ENCODE data around the gene RNASET2. TPM values are rescaled to one million over a fixed set of nuclear protein-coding genes. Genes with fewer than 3 reads are reported as not detected.

RNASET2 gene
- total and polyA plus RNA-seq, 4 donors = 17.7 to 37.2 (median 25.0) TPM

DNA sequence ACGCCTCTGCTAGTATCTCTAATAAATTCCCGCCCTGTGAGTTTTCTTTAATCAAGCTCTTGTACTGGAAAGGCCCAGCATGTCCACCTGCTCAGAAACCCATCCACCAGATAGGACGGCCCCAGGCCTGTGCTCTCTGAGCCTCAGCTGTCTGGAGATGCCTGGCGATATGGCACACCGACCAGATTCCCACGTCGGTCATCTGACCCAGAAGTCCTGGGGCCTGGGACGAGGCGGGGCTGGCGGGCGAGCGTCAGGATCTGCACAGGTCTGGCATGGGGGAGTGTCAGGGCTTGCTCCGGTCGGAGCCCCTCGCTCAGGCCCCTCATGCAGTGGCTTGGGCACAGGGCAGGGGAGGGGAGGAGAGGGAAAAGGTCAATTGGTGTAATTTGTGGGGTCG lies 10.2 kb downstream of the RNASET2 start:
- H3K9me3 ChIP-seq (ENCODE audit: control insufficient read depth in 4 of 4, low read length in 3 of 4) = no peaks in the 10 kb centered on the region
- H3K27me3 ChIP-seq (ENCODE audit: control insufficient read depth in 4 of 4, insufficient read depth in 4 of 4, low read length in 3 of 4) = no peaks in the 10 kb centered on the region
- H3K4me3 ChIP-seq (ENCODE audit: low read depth in 1 of 3, low read length in 3 of 3) = no peak overlapping the region
- WGBS = 96% methylated on average over 16 of the region's 16 CpGs
- no peak for DNase-seq (ENCODE audit: low spot score)
- no peak overlapping the region for H3K27ac ChIP-seq (ENCODE audit: low read depth in 1 of 2, low read length in 2 of 2)
- TF ChIP-seq ZBTB33 (IDR thresholded peaks at IDR 0.05) = no peak
- no peak for TF ChIP-seq RXRA (IDR thresholded peaks at IDR 0.05)
- TF ChIP-seq RAD21 (IDR thresholded peaks at IDR 0.05) = no peak
- TF ChIP-seq EGR1 (IDR thresholded peaks at IDR 0.05; ENCODE audit: low read depth in 2 of 2) = no peak
- TF ChIP-seq FOXA2 (IDR thresholded peaks at IDR 0.05) = no peak
- no peak for TF ChIP-seq FOXA1 (IDR thresholded peaks at IDR 0.05)
- no peak for TF ChIP-seq TAF1 (conservative IDR thresholded peaks at IDR 0.05)
- TF ChIP-seq, protein P1, sequence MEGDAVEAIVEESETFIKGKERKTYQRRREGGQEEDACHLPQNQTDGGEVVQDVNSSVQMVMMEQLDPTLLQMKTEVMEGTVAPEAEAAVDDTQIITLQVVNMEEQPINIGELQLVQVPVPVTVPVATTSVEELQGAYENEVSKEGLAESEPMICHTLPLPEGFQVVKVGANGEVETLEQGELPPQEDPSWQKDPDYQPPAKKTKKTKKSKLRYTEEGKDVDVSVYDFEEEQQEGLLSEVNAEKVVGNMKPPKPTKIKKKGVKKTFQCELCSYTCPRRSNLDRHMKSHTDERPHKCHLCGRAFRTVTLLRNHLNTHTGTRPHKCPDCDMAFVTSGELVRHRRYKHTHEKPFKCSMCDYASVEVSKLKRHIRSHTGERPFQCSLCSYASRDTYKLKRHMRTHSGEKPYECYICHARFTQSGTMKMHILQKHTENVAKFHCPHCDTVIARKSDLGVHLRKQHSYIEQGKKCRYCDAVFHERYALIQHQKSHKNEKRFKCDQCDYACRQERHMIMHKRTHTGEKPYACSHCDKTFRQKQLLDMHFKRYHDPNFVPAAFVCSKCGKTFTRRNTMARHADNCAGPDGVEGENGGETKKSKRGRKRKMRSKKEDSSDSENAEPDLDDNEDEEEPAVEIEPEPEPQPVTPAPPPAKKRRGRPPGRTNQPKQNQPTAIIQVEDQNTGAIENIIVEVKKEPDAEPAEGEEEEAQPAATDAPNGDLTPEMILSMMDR (IDR thresholded peaks at IDR 0.05; ENCODE audit: low read depth, low read length, missing input control) = no peak
- TF ChIP-seq, protein P2, sequence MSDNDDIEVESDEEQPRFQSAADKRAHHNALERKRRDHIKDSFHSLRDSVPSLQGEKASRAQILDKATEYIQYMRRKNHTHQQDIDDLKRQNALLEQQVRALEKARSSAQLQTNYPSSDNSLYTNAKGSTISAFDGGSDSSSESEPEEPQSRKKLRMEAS (IDR thresholded peaks at IDR 0.05) = no peak
- no peak for TF ChIP-seq YY1 (IDR thresholded peaks at IDR 0.05)
- TF ChIP-seq HNF4G (IDR thresholded peaks at IDR 0.05) = no peak
- no peak for TF ChIP-seq JUND (IDR thresholded peaks at IDR 0.05)
- H3K4me1 ChIP-seq (ENCODE audit: control insufficient read depth in 4 of 4, insufficient read depth in 4 of 4, low read length in 3 of 4) = peaks cover 0 to 4% (median 0%) of the 10 kb centered on the region in 4 donors
- H3K36me3 ChIP-seq (ENCODE audit: control insufficient read depth in 4 of 4, insufficient read depth in 3 of 4, low read depth in 1 of 4, low read length in 3 of 4) = peaks cover 0 to 11% (median 5%) of the 10 kb centered on the region in 4 donors
- no peak overlapping the region for H3K9ac ChIP-seq (ENCODE audit: low read depth in 1 of 2, low read length in 2 of 2)

GRCh38 chr6:166944666-166945256 lies 11.6 kb downstream of the RNASET2 start:
- Histone ChIP-seq H3K27ac (ENCODE audit: low read depth in 1 of 2, low read length in 2 of 2) (no peak overlapping the region), H3K4me3 (ENCODE audit: low read depth in 1 of 3, low read length in 3 of 3) (no peak overlapping the region)

More at GRCh38 chr6:166944666-166945256, 11.6 kb downstream of the RNASET2 start:
- no peak for DNase-seq (ENCODE audit: low spot score)
- Histone ChIP-seq H3K9ac (ENCODE audit: low read depth in 1 of 2, low read length in 2 of 2) (no peak overlapping the region), H3K9me3 (ENCODE audit: control insufficient read depth in 4 of 4, low read length in 3 of 4) (no peaks in the 10 kb centered on the region), H3K27me3 (ENCODE audit: control insufficient read depth in 4 of 4, insufficient read depth in 4 of 4, low read length in 3 of 4) (no peaks in the 10 kb centered on the region), H3K4me1 (ENCODE audit: control insufficient read depth in 4 of 4, insufficient read depth in 4 of 4, low read length in 3 of 4) (peaks cover 0 to under 1% (median 0%) of the 10 kb centered on the region in 4 donors), H3K36me3 (ENCODE audit: control insufficient read depth in 4 of 4, insufficient read depth in 3 of 4, low read depth in 1 of 4, low read length in 3 of 4) (peaks cover 0 to 10% (median 6%) of the 10 kb centered on the region in 4 donors)
- 91% methylated on average over 16 of the region's 16 CpGs for WGBS
- TF ChIP-seq, protein P3, sequence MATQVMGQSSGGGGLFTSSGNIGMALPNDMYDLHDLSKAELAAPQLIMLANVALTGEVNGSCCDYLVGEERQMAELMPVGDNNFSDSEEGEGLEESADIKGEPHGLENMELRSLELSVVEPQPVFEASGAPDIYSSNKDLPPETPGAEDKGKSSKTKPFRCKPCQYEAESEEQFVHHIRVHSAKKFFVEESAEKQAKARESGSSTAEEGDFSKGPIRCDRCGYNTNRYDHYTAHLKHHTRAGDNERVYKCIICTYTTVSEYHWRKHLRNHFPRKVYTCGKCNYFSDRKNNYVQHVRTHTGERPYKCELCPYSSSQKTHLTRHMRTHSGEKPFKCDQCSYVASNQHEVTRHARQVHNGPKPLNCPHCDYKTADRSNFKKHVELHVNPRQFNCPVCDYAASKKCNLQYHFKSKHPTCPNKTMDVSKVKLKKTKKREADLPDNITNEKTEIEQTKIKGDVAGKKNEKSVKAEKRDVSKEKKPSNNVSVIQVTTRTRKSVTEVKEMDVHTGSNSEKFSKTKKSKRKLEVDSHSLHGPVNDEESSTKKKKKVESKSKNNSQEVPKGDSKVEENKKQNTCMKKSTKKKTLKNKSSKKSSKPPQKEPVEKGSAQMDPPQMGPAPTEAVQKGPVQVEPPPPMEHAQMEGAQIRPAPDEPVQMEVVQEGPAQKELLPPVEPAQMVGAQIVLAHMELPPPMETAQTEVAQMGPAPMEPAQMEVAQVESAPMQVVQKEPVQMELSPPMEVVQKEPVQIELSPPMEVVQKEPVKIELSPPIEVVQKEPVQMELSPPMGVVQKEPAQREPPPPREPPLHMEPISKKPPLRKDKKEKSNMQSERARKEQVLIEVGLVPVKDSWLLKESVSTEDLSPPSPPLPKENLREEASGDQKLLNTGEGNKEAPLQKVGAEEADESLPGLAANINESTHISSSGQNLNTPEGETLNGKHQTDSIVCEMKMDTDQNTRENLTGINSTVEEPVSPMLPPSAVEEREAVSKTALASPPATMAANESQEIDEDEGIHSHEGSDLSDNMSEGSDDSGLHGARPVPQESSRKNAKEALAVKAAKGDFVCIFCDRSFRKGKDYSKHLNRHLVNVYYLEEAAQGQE (IDR thresholded peaks at IDR 0.05) = no peak
- TF ChIP-seq YY1 (IDR thresholded peaks at IDR 0.05) (no peak), JUND (IDR thresholded peaks at IDR 0.05) (no peak), ZBTB33 (IDR thresholded peaks at IDR 0.05) (no peak)

Data from liver (tissue), 9 donors.